NCI-H524 (cell line): ENCODE data around the gene CHL1.
"Not testable (repeated sequence)": the region's sequence is repeated elsewhere in the genome, so short reads cannot be mapped to it uniquely, and the experiment has no call there.

Source experiments
- DNase-seq, 2 experiments: peaks; one replicate each; lab custom pipeline; 2025; lab: John Stamatoyannopoulos, UW

CHL1 gene

DNA sequence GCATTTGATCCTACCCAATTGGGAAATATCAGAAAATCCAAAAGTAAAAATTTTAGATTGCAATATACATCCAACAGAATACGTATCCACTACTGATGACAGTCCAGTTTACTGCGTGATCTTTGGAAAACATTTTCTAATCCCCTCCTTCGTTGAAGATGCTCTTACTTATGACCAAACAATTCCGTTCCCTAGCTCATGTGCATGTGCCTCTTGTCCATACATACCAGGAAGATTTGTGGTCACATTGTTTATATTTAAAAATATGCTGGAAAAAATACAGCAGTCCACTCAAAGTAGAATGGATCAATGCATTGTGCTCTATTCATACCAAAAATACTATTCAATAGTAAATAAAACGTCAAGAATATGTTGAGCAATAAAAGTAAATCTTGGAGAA is 135.3 kb downstream of the CHL1 start:
- DNase-seq: no peak

DNA sequence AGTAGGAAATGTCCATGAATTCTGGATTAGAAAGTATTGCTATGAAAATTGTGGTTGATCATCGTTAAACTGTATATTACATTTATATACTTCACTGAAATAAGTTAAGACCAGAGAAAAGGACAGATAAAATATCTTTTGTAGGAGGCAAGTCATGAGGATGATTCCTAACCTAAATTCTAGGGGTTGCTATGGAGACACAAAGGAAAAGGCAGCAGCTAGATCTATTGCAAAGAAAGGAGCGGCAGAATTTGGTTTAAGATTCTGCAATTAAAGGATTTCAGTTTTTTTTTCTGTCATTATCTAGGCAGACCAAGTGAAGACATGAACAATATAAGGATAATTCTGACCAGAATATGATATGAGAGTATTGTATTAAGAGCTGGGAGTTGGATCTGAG is 136.1 kb downstream of the CHL1 start:
- no peak for DNase-seq

DNA sequence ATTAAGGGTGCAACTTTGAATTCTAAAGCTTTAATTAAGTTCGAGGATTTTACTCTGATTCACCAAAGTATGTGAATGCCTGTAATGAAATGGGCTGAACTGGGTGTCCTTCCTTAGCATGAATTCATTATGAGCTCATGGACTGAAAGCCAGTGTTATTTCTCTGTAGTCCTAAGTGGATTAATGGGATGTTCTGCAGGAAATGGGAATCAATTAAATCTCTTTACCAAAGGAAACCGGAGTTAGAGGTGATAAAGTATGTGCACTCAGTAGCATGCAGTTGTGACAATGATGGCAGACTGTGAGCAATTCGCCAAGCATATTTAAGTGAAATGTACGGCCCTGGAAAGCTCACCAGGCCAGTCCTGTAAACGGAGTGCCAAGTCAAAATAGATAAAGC is 138.7 kb downstream of the CHL1 start:
- no peak for DNase-seq

DNA sequence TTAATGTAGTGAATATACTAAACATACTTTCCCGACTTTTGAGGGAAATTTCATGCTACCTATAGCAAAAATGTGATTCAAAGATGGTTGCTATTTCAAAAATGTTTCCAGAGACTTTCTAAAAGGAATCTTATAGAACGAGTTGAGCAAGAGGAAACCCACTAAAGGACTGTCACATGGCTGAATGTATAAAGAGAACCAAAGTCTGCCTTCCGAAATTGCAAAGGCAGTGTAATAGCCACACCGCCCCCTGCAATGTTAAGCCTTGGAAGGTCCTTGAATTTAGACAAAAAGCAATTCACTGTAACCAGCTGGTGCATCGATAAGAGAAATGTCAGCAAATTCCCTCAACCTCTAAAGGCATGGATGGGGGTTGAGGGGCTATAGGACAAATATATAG is 142.8 kb downstream of the CHL1 start:
- DNase-seq: no peak

DNA sequence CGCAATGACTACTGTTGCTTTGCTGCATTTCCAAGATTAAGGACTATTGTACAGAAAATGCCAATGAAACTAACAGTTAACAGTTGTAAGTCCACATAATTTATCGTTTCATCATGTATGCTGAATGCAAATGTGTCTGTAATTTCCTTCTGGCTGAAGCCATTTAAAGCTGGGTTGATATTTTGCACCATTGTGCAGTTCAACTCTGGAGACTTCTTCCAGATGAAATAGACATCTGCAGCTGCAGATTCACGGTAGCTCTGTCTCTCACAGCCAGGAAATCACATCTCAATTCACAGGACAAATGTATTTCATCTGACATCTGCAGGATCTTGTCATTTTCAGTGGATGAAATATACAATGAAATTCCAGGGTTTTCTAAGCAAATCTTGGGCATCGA is 145.4 kb downstream of the CHL1 start:
- DNase-seq: no peak

DNA sequence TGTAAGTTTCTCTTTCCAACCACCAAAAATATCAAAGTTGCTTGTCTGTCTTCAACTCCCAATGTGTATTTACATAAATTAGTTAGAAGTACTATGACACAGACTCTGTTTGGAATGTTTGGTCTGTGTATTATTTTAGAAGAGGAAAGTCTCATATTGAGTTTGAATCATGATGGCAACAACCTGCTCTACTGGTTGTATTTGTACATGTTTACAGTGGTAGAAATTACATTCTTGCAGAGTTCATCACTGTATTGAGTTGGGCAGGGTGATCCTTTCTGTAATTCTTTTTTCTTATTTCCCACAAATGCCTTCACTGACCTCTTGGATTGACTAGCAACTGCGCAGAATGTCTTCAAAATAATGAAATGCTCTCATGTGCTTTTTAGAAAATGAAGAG is 149.6 kb downstream of the CHL1 start:
- no peak for DNase-seq

DNA sequence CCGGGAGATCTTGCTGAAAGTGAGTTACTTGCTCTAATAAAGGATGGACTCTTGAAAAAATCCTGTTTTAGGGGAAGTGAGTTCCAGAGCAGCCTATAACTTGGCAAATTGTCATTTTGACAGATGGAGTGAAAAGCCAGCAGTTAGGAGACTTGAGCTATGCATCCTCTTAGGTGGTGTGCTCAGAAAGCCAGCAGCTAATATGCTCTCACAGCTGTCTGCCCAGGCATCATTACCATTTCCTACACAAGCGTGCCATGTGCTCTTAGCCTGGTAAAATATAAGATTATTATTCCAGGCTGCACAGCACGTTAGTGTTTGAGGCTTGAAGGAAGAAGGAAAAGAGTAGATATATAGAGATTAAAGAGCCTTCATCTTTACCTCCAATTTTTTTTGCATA is 151.0 kb downstream of the CHL1 start:
- peak; percentile 9 to 42 for DNase-seq

DNA sequence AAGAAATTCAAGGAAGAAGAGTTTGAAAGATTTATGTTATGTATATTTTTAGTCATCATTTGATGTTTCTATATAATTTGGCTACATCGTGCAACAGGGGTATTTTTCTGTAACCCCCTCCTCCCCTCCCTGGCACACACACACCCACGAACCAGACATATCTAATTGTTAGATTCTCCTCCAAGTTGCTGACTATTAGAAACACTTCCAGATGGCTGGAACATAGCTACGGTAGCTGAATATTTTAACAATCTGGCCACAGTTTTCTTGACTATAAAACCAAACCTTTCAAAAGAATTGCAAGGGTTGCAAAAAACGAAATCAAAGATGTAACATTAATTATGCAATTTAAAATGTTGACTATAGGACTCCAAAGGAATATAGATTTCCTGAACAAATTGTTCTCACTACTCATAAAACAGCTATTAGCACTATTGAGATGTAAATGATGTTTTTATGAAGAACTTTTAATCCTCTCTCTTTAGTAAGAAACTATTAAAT is 154.4 kb downstream of the CHL1 start:
- DNase-seq: peak in 1 of 2 experiments; percentile 27

DNA sequence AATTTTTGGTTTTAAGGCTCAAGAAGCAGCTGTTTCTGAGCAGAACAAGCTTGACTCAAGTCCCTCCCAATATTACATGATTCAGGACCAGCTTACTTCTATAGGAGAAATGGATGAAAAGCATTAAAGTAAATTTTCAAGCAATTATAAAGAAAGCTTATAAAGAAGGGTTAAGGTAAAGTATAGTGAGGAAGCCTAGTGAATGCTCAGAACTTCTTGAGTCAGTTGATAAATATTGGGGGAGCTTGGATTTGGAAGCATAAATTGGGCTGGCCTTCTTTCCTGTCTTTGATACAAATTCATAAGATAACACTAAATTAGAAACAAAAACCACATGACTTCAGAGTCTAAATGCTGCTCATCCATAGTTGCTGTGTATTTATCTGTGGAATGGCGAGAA is 156.0 kb downstream of the CHL1 start:
- DNase-seq: no peak

DNA sequence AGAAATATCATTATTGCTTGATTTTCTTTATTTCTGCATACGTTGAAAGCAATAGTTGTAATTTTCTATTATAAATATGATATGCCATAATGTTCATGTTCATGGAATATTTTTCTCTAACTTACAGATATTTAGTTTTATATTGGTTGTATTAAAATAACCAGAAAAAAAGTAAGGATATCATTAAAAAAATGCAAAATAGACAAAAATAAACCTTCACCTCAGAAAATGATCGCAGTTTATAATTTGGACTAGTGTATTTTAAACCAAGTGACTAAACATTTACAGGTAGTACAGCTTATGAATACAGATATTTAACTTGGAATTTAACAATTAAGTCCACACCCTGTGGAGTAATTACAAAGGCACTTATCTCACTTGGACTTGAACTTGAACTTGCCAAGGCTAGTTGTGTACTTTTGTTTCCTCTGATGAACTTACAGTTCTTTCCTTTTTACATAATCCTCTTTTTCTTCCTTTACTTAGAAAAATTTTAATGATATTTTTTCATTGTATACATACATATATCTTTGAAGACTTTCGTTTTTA is 156.7 kb downstream of the CHL1 start:
- no peak for DNase-seq

DNA sequence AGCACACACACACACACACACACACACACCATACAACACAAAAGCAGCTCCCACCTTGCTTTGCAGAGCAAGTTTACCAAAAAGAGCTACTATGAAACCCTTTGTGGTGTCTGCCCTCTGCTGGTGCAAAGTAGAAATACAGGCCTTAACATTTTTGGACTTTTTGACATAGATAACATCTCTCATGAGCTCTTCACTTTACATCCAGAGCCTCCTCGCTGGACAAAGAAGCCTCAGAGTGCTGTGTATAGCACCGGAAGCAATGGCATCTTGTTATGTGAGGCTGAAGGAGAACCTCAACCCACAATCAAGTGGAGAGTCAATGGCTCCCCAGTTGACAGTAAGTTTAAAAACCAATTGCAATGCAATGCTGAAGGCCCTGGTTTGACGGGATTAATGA is 157.9 kb downstream of the CHL1 start:
- DNase-seq: peak in 1 of 2 experiments; percentile 65

DNA sequence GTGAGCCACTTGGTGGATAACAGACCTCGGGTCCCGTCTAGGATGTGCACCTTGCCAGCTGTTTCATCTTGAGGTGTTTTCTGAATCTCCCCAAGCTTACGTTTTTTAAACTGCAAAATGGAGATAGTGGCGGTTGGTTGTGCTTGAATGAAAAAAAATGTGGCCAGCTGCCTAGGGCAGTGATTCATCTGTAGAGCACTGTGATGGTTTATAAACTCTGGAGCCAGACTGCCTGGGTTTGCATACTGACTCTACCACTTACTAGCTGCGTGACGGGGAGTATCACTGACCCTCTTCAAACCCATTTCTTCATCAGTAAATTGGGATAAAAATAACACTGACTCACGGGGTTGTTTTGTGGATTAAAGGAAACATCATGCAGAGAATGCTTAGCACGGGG is 159.1 kb downstream of the CHL1 start:
- no peak for DNase-seq

DNA sequence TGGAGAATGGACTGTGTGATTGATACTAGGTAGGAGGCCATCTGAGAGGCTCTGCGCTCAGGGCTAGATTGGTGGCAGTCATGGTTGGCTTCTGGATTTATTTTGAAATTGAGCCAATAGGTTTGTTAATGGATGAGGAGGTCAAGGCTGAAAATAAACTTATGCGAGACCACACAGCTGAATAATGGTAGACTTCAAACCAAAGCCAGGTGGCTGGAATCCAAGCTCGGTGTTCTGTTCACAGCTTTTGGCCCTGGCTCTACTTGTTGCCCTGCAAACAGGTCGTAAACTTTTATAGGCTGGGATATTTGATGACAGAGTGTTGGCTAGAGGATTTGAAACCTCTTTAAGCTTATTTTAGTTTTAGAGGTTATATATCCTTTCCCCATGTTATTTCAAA is 160.4 kb downstream of the CHL1 start:
- DNase-seq: no peak

DNA sequence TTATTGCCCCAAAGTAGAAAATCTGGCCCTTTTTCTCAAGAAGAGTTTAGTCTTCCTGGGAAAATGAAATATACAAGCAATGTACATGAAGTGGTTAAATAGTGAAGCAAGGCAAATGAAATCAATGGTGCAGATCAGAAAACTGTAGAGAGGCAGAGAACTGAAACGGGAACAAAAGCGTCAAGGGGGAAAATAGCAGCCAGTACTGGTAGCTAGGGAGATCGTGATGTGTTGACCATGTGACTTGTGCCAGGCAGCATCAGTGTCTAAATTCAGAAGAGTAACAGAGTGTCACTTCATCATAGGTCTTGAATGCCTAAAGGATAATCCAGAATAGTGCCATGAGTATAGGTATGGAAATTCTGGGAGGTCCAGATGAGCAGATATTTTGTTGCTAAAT is 163.1 kb downstream of the CHL1 start:
- DNase-seq: no peak

DNA sequence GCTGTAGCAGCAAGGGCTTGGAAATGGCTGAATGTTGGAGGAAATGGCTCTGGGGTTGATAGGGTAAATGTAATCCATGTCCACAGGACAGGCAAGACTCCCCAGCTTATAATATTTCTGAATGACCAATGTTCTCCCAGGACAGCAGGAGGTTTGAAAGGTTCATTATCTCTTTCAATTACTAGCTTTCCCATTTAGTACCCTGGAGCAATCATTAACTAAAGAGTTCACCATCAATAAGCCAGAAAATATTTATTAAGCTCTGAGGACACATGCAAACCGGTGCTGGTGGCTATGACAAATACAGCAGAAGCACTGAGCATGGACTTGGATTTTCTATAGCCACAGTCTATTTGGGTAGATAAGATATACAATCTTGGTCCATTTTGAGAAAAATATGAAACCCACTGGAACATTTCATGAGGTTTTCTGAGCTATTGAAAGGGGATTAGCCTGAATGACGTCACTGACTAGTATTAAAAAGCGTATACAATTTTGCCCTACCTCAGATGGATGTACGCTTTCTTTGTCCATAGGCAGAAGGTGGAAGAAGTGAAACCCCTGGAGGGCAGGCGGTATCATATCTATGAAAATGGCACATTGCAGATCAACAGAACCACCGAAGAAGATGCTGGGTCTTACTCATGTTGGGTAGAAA is 166.2 kb downstream of the CHL1 start:
- DNase-seq: no peak

DNA sequence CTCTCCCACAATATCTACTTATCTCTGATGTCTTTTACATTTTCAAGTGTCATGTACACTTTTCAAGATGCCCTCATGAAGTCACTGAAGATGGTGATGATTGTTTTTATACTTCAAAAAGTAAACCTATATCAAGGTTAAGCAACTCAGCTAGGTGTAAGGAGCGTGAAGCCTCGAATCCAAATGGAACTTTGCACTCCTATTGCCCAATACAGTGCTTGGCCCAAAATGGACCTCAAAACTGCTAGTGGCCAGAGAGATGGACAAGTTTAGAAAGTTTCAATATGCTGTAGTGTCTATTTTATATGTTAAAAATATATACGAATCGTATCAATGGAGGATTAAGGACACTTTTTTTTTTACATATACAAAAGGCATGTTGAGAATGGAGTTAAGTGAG is 167.7 kb downstream of the CHL1 start:
- no peak for DNase-seq

DNA sequence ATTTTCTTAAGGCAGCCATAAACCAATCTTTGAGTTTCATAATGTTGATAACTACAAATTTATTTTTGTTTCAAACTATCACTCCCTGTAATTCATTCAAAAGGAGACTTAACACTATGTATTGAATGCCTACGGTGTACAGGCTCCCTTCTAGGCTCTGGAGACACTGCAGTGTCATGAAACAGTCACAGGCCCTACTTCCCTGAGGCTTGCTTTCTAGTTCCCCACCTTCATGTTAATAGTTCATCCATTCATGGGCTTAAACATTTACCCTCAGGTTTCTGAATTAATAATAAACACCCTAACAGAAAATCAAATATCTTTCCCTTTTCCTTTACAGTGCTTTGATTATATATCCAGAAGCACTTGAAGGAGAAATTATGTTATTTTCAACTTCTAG is 168.7 kb downstream of the CHL1 start:
- DNase-seq: no peak

DNA sequence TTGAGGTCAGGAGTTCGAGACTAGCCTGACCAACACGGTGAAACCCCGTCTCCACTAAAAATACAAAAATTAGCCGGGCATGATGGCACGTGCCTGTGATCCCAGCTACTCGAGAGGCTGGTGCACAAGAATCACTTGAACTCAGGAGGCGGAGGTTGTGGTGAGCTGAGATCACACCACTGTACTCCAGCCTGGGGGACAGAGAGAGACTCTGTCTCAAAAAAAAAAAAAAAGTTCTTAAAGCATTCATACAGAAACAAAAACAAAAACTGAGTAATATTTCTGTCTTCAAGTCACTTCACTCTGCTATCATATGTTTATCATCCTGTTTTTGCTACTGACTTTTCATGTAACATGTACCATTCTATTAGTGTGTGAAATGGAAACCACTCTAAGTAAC is 169.7 kb downstream of the CHL1 start:
- DNase-seq: not testable (repeated sequence)

DNA sequence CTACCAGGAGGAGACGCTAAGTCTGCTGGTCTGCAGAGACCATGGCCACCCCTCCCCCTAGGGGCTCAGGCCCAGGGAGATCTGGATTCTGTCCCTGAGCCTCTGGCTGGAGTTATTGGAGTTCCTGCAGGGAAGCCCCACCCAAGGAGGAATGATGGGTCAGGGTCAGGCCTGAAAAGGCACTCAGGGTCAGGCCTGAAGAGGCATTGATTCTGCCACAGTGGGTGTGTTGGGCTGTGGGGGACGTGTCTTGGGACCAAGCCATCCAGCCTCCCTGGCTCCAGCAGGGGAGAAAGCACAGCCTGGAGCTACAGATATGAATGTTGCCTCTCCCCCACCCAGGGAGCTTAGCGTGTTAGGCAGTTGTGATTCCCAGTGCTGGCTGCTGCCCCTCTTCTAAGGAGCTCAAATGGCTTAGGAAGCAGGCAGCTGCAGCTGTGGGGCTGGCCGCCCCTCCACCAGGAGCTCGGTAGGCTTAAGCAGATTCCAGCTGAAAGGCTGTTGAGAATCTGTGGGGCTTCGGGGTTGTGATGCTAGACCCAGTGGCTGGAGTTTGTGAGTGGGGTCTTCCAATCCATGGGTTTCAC is 176.7 kb downstream of the CHL1 start:
- DNase-seq: peak in 1 of 2 experiments; percentile 8

DNA sequence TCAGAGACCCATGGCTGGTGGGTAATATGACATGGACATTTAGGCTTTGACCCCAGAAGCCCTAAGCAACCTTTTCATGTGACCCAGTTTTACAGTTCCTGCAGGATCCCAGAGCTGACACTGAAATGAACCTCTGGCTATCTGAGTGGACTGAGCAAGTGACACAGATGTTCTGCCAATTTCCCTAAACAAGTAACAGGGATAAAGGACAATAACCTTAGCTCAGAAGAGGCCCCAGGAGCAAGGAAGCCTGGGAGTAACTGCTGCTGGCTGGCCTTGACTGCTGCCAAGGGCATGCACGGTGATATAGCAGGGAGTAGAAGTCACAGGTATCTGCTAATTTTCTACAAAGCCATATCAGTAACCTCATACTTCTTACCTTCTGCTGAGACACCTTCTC is 177.9 kb downstream of the CHL1 start:
- DNase-seq: no peak

DNA sequence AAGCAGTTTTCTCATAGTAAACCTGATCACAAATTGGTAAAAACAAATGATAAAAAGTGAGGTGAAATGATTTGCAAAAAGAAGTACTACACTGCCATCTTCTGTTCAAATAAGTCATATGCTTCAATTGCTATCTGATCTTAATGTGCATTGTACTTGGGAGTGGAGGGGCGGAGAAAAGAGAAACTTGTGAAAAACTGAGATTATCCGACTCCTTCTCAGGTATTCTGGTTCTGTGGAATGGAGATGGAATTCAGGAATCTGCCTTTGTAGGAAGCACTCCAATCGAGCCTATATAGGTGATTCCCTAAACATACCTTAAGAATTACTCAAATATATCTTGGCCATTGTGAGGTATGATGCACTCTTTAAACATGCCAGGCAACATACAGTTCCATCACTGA is 180.6 kb downstream of the CHL1 start:
- DNase-seq: peak; percentile 1 to 47

DNA sequence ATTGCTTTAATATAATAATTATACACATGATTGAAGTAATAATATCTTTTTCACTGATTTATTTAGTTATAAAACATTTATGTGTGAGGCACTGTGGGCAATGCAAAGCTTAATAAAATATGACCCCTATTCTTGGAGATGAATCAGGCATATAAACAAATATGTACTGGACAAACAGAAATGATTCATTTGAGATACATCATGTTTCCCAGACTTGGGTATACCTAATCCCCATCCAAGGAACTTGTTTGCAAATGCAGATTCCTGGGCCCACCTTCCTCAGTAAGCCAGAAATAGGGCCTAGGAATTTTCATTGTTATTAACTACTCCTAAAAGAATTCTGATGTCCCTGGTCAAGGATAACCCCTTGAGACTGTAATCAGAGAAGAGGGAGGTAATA is 184.2 kb downstream of the CHL1 start:
- no peak for DNase-seq

DNA sequence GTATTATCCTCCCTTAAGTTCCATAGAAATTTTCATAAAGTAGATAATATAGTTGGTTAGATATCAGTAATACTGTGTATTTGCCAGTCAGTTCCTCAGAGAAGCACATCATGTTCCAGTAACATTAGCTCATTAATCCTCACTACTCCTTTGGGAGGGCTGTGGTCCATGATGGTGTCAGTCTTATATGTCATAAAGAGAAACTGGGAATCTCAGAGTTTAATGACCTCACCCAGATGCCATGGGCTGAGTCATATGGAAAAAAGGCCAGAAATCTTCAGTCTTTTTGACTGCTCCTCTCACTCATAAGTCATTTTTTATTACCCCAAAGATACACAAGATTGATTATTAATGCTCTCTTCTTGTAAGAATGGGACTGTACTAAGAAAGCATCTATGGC is 188.6 kb downstream of the CHL1 start:
- no peak for DNase-seq

DNA sequence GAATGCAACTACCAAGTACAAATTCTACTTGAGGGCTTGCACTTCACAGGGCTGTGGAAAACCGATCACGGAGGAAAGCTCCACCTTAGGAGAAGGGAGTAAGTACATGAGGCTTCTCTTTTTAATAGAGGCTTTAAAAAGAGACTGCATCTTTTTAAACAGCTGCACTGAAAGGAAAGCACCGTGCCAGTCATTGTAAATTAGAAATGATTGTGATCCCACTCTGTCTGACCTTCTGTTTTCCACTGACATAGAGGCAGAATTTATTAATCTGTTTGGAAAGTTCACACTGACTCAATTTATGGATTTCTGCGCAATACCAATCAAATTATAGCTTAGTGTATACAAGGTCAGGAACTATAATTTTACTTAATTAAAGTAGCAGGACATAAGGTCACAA is 198.2 kb downstream of the CHL1 start:
- DNase-seq: peak; percentile 4 to 28
